GM20000 (cell line): Measurements from ENCODE around the gene NUDT5.

ENCODE experiments used
- DNase-seq: peaks from one replicate; pipeline ENCODE4 v3.0.0; 2012; ENCODE audit warnings: low spot score
- TF ChIP-seq, protein P1 (sequence below): IDR thresholded peaks from 2 replicates; pipeline ENCODE4 v1.5.1; 2012; ENCODE audit warnings: mild to moderate bottlenecking, control low read depth; ENCODE audit errors: extremely low read depth, missing control alignments

The NUDT5 gene

GRCh38 chr10:12162927-12163326 lies 32.8 kb downstream of the NUDT5 start:
- TF ChIP-seq, protein P1, sequence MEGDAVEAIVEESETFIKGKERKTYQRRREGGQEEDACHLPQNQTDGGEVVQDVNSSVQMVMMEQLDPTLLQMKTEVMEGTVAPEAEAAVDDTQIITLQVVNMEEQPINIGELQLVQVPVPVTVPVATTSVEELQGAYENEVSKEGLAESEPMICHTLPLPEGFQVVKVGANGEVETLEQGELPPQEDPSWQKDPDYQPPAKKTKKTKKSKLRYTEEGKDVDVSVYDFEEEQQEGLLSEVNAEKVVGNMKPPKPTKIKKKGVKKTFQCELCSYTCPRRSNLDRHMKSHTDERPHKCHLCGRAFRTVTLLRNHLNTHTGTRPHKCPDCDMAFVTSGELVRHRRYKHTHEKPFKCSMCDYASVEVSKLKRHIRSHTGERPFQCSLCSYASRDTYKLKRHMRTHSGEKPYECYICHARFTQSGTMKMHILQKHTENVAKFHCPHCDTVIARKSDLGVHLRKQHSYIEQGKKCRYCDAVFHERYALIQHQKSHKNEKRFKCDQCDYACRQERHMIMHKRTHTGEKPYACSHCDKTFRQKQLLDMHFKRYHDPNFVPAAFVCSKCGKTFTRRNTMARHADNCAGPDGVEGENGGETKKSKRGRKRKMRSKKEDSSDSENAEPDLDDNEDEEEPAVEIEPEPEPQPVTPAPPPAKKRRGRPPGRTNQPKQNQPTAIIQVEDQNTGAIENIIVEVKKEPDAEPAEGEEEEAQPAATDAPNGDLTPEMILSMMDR, result no peak
- no peak for DNase-seq

DNA sequence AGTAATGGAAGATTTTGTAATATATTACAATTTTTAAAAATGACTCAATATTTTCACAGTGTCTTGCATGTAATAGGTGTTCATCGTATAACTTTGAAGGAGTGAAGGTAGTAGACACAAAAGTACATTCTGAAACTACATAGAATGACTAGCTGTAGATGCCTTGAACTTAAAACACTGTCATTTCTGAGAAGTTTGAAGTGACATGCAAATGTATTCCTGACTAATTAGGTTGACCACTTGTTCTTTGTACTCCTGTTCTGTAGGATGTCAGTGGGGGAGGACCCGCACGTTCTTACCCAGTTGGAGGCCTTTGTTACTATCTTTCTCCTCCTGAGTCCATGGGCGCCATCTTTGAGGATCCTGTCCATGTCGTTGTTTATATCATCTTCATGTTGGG lies 35.0 kb downstream of the NUDT5 start:
- TF ChIP-seq, protein P1, result no peak
- no peak for DNase-seq

GRCh38 chr10:12158111-12158510 lies 37.6 kb downstream of the NUDT5 start:
- TF ChIP-seq, protein P1, result no peak
- DNase-seq, result no peak

DNA sequence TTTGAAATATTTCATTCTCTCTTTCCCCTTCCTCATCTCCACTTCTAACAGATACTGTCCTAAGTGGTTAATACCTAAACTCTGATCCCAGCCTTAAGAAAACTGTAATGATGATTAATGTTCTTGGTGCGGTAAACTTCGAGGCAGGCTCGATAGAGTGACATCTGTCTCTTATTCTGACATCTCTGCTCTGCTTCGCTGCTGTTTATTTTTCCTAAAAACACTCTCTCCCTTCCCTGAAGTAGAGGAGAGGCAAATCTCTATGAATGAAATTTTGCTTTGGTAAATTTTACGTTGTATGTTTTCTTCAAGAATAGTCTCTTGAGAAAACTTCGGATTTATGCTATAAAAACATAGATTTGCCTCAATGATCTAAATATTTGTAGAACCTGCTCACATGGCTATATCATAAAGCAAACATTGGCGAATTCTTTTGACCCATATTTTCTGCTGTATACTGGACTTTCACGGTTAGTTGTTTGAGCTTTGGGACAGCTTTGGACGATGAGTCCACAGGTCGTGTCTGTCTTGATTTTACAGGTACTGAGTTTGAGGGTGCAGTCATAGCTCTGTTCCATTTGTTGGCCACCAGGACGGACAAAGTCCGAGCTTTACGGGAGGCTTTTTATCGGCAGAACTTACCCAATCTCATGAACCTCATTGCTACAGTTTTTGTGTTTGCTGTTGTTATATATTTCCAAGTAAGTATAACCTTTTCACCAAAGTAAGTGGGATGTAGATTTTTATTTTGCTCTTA lies 39.1 kb downstream of the NUDT5 start:
- TF ChIP-seq, protein P1, result no peak
- no peak for DNase-seq

DNA sequence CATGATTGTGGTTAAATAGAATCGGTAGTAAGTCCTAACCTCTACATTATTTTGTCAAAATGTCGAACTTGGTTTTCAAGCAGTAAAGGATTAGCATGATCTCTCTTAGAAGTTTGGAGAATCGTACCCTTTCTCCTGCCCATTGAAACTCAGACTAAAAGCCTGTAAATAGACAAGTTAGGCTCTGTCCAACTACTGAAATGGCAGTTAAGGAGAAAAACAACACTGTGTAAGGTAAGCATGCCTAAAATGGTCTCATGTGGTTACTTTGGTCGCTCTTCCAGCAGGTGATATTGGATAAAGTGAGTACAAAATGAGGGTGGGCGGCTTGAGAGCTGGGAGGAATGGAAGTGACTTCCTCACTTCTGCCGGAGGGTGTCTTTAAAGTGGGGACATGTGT lies 41.2 kb downstream of the NUDT5 start:
- TF ChIP-seq, protein P1, result no peak
- DNase-seq, result no peak

DNA sequence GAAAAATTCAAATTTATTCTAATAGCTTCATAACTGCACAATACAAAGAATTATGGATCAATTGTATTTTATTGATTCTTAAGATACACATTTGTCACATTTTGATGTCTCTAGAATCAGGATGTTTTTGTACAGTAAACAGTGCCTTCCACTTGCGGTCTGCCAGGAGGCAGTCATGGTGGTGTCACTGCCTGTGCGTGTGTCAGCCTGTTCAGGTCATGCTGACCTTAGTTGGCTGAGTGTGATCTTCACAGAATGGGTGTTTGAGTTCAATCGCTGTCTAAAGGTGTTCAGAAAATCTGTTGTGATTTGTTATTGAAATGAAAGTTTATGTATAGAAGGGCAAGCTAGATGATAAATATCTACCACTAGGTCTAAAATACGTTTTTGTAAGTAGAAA lies 45.5 kb downstream of the NUDT5 start:
- DNase-seq, result no peak
- TF ChIP-seq, protein P1, result no peak

GRCh38 chr10:12144538-12144937 lies 51.2 kb downstream of the NUDT5 start:
- TF ChIP-seq, protein P1, result no peak

More at GRCh38 chr10:12144538-12144937, 51.2 kb downstream of the NUDT5 start:
- no peak for DNase-seq
